ENCODE data around the gene IGF1. TPM values are rescaled to one million over a fixed set of nuclear protein-coding genes. Genes with fewer than 3 reads are reported as not detected.

IGF1 gene
- polyA plus RNA-seq, 1 of the 3 experiments (the other 2 are of a cell fraction) = 0.07 TPM

DNA sequence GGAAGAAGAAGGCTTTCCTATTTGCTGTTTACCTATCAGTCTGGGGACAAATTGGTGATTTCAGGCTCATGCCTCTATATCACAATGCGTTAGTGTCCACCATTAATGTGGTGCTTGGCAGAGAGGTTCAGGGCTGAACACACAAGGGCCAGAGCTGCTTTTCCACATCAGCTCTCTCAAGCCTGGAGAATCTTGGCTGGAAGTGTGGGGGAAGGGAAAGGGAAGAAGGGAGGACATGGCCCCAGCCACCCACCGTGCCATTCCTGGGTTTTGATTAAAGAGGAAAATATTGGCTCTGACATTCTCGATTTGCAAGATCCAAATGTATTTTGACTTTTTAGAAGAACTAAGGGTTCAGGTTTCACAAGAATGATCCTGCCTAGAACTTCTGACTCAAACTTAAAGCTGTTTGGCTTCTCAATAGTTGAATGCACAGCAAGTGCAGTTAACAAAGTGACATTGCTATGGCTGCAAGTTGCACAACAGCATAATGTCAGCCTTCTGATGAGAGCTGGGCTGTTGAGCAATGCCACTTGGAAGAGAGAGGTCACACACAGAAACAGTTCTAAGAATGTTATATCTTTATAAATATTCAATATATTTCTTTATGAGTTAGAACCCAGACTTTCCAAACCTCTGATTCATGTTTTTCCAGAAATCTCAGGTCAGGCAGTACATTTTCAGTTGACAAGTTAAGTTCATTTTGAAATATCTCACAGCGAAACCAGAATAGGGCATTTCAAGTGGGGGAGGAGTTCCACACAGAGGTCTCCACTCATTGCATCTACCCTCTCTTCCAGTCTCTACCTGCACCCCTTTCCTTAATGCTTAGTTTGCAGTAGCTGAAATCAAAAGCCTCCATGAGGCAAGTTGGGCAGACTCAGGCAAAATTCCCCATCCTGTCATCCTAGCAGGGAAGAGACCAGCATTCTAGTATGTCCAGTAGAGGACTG is 25.3 kb downstream of the IGF1 start:
- 7% methylated on average over 4 of the region's 4 CpGs for WGBS (ENCODE audit: low lambda C conversion rate)
- POLR2A ChIA-PET = no interaction called here
- DNase-seq = no peak

More for the DNA sequence above, 25.3 kb downstream of the IGF1 start:
- no peak overlapping the region for H2AFZ ChIP-seq (ENCODE audit: low read depth)
- no peaks in the 10 kb centered on the region for H3K4me1 ChIP-seq (ENCODE audit: control insufficient read depth in 1 of 2, insufficient read depth in 2 of 2, low read depth in 1 of 2, low read length in 1 of 2)
- H3K79me2 ChIP-seq (ENCODE audit: insufficient read depth) = no peaks in the 10 kb centered on the region
- no peaks in the 10 kb centered on the region for H3K9me3 ChIP-seq
- no peaks in the 10 kb centered on the region for H3K36me3 ChIP-seq (replicated peaks in 1 of 2; ENCODE audit: control insufficient read depth in 1 of 2, insufficient read depth in 2 of 2, low read length in 1 of 2)
- H3K27ac ChIP-seq (ENCODE audit: low read depth in 2 of 2, low read length in 1 of 2) = no peak overlapping the region
- H3K4me3 ChIP-seq (ENCODE audit: low read depth in 2 of 2, low read length in 1 of 2) = no peak overlapping the region
- TF ChIP-seq NFIC (IDR thresholded peaks at IDR 0.05; ENCODE audit: borderline replicate concordance) (no peak), RXRA (IDR thresholded peaks at IDR 0.05; ENCODE audit: borderline replicate concordance, low read depth) (no peak), FOSL2 (IDR thresholded peaks at IDR 0.05; ENCODE audit: borderline replicate concordance, low read depth) (no peak), SMC3 (IDR thresholded peaks at IDR 0.05; ENCODE audit: low read depth, low read length) (no peak), RFX5 (IDR thresholded peaks at IDR 0.05; ENCODE audit: low read length) (no peak), EP300 (IDR thresholded peaks at IDR 0.05; ENCODE audit: borderline replicate concordance in 1 of 2, low read depth in 1 of 2, low read length in 1 of 2) (no peak), SIN3A (IDR thresholded peaks at IDR 0.05; ENCODE audit: borderline replicate concordance, low read depth, low read length) (no peak), POLR2AphosphoS5 (IDR thresholded peaks at IDR 0.05; ENCODE audit: low read depth, low read length) (no peak), MXI1 (IDR thresholded peaks at IDR 0.05; ENCODE audit: low read depth, low read length) (no peak), JUND (IDR thresholded peaks at IDR 0.05) (no peak), EZH2phosphoT487 (IDR thresholded peaks at IDR 0.05; ENCODE audit: borderline replicate concordance, low read depth) (no peak), GABPA (IDR thresholded peaks at IDR 0.05; ENCODE audit: low read depth) (no peak), TEAD4 (IDR thresholded peaks at IDR 0.05; ENCODE audit: borderline replicate concordance, insufficient read depth) (no peak), FOXM1 (IDR thresholded peaks at IDR 0.05; ENCODE audit: low read depth) (no peak)
- TF ChIP-seq, protein P1, sequence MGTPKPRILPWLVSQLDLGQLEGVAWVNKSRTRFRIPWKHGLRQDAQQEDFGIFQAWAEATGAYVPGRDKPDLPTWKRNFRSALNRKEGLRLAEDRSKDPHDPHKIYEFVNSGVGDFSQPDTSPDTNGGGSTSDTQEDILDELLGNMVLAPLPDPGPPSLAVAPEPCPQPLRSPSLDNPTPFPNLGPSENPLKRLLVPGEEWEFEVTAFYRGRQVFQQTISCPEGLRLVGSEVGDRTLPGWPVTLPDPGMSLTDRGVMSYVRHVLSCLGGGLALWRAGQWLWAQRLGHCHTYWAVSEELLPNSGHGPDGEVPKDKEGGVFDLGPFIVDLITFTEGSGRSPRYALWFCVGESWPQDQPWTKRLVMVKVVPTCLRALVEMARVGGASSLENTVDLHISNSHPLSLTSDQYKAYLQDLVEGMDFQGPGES (IDR thresholded peaks at IDR 0.05; ENCODE audit: low read depth, low read length) = no peak
- TF ChIP-seq, protein P2, sequence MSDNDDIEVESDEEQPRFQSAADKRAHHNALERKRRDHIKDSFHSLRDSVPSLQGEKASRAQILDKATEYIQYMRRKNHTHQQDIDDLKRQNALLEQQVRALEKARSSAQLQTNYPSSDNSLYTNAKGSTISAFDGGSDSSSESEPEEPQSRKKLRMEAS (IDR thresholded peaks at IDR 0.05; ENCODE audit: low read depth) = no peak
- TF ChIP-seq, protein P3, sequence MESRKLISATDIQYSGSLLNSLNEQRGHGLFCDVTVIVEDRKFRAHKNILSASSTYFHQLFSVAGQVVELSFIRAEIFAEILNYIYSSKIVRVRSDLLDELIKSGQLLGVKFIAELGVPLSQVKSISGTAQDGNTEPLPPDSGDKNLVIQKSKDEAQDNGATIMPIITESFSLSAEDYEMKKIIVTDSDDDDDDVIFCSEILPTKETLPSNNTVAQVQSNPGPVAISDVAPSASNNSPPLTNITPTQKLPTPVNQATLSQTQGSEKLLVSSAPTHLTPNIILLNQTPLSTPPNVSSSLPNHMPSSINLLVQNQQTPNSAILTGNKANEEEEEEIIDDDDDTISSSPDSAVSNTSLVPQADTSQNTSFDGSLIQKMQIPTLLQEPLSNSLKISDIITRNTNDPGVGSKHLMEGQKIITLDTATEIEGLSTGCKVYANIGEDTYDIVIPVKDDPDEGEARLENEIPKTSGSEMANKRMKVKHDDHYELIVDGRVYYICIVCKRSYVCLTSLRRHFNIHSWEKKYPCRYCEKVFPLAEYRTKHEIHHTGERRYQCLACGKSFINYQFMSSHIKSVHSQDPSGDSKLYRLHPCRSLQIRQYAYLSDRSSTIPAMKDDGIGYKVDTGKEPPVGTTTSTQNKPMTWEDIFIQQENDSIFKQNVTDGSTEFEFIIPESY (IDR thresholded peaks at IDR 0.05; ENCODE audit: borderline replicate concordance, low read depth) = no peak
- TF ChIP-seq, protein P4, sequence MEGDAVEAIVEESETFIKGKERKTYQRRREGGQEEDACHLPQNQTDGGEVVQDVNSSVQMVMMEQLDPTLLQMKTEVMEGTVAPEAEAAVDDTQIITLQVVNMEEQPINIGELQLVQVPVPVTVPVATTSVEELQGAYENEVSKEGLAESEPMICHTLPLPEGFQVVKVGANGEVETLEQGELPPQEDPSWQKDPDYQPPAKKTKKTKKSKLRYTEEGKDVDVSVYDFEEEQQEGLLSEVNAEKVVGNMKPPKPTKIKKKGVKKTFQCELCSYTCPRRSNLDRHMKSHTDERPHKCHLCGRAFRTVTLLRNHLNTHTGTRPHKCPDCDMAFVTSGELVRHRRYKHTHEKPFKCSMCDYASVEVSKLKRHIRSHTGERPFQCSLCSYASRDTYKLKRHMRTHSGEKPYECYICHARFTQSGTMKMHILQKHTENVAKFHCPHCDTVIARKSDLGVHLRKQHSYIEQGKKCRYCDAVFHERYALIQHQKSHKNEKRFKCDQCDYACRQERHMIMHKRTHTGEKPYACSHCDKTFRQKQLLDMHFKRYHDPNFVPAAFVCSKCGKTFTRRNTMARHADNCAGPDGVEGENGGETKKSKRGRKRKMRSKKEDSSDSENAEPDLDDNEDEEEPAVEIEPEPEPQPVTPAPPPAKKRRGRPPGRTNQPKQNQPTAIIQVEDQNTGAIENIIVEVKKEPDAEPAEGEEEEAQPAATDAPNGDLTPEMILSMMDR (IDR thresholded peaks at IDR 0.05) = no peak
- H3K4me2 ChIP-seq = no peak overlapping the region
- H3F3A ChIP-seq (replicated peaks; ENCODE audit: insufficient read depth) = no peaks in the 10 kb centered on the region
- no peaks in the 10 kb centered on the region for H3K9me2 ChIP-seq
- H3K9ac ChIP-seq = no peak overlapping the region
- CTCF ChIA-PET = no interaction called here
- H3K27me3 ChIP-seq (ENCODE audit: insufficient read depth) = no peaks in the 10 kb centered on the region
- H4K20me1 ChIP-seq (ENCODE audit: insufficient read depth) = no peaks in the 10 kb centered on the region

Data from SK-N-SH (cell line).